CD1c-positive myeloid dendritic cell (primary cell): ENCODE results near the gene IFITM10.
"Not testable (repeated sequence)": the region's sequence is repeated elsewhere in the genome, so short reads cannot be mapped to it uniquely, and the experiment has no call there.

Experiments used
- DNase-seq: peaks from one replicate; pipeline ENCODE4 v3.0.0-alpha.2; 2016; ENCODE audit errors: extremely low spot score

IFITM10 gene

DNA sequence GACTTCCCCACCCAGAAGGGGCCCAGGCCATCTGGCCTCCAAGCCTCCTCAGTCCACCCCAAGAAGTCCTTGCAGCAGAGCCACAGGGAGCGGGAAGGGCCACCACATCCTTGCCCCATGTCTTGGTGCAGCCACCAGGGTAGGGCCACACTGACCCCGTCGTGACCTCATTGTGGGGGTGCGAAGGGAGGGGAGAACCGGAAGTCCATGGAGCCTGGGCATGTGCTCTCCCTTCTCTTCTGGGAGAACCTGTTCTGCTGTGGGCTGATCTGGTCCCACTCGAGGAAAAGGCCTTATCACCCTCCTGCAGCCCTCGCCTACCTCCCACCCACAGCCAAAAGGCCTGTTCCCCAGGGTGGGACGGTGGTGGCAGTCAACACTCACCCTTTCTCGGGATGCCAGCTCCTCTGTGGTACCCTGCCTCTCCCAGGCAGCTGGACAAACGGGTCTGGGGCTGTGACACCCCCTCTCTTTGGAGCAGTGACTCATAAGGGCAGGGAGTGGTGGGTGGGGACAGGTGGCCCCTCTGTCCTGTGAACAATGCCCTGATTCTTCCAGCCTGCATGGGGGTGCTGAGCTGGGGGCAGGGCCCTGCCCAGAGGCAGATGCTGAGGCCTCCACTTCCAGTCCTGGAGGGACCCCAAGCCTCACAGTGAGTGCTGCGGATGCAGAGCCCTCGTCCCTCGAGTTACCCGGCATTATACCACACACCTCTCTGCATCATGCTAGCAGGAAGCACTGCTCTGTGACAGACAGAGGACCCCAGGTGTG is 27.9 kb upstream of the IFITM10 start:
- peak; percentile 46 for DNase-seq

GRCh38 chr11:1777737-1778136 is 27.3 kb upstream of the IFITM10 start:
- peak; percentile 25 for DNase-seq

DNA sequence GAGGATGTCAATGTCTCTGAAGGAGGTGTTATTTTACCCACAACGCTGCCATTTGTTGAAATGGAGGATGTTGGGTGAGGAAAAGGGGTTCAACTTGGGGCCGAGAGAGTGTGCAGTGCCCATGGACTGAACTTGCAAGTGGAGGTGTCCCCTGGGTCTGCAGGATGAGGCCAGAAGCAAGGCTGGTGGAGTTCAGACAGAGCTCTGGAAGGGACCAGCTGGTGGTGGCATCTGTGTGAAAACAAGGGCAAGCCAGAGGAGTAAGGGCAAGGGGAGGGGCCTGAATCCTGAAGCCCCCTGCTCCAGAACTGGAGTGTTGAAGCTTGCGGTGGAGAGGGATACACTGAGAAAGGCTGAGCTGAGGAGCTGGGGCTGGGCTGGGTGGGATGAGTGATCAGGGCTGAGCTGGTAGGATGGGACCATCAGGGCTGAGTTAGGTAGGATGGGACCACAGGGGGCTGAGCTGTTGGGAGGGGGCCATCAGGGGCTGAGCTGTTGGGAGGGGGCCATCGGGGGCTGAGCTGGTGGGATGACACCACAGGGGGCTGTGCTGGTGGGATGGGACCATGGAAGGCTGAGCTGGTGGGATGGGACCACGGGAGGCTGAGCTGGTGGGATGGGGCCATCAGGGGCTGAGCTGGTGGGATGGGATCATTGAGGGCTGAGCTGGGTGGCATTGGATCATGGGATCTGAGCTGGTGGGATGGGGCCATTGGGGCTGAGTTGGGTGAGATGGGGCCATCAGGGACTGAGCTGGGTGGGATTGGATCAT is 26.7 kb upstream of the IFITM10 start:
- no peak for DNase-seq

- DNase-seq, result no peak
These were observed 26.0 kb upstream of the IFITM10 start for GRCh38 chr11:1776331-1776851.

DNA sequence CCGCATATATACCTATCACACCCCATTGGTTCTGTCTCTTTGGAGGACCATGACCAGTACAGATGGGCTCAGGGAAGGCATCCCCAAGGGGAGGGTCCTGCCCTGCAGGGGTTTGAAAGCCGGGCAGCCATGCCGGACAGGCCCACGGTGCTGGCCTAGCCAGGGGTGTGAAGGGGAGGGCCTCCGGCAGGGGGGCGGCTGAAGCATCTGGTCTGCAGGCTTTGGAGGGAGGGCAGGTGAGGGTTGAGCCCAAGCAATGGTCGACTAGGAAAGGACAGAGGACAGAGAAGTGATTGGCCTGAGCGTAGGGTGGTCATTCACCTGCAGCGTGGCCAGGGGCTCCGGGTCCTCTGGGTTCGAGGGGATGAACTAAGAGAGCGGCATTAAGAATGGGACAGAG is 24.5 kb upstream of the IFITM10 start:
- no peak for DNase-seq

GRCh38 chr11:1773994-1774550 is 23.7 kb upstream of the IFITM10 start:
- DNase-seq, result no peak

- DNase-seq, result no peak
These were observed 23.0 kb upstream of the IFITM10 start for GRCh38 chr11:1773131-1773993.

- peak; percentile 89 for DNase-seq
These were observed 22.1 kb upstream of the IFITM10 start for GRCh38 chr11:1772270-1773130.

- peak; percentile 89 for DNase-seq
These were observed 21.3 kb upstream of the IFITM10 start for GRCh38 chr11:1771700-1772099.

GRCh38 chr11:1771273-1771672 is 20.9 kb upstream of the IFITM10 start:
- peak; percentile 51 for DNase-seq

DNA sequence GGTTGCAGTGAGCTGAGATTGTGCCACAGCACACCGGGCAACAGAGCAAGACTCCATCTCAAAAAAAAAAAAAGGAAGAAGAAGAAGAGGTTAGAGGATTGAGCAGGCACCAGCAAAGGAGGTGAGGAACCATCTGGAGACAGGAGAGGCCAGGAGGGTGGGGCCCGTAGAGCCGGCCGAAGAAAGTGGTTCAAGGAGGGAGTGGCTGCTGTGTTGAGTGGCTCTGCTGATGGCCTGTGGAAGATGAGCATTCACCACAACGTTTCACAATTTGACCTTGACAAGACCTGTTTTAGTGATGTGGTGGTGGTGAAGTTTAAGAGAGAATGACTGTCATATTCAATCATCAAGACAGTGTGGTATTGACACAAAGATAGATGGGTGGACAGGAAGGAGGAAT is 20.1 kb upstream of the IFITM10 start:
- peak; percentile 37 for DNase-seq

DNA sequence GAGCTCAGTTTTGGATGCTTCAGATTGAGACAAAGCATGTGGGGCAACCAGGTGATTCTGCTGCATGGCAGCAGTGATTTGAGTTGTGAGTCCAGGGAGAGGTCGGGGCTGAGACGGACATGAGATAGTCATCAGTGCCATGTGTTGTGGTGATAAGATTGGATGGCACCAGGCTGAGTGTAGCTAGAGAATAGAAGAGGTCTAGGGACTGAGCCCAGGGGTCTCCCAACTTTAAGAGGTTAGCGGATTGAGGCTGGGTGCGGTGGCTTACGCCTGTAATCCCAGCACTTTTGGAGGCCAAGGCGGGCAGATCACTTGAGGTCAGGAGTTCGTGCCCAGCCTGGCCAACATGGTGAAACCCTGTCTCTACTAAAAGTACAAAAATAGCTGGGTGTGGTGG is 19.7 kb upstream of the IFITM10 start:
- DNase-seq, result no peak

- DNase-seq, result not testable (repeated sequence)
These were observed 19.0 kb upstream of the IFITM10 start for GRCh38 chr11:1769304-1769936.

DNA sequence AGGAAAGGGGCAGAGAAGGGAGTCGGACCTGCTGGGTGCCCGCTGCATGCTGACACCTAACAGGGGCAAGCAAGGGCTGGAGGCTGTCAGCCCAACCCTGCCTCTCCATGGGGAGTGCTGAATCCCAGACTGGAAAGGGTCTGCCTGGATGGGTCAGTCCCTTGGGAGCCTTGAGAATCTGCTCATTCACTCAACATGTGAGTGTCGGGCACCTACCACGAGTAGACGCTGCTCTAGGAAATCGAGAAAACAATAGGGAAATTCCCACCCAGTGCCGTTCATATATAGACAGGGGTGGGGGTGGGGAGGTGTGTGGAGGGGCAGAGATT is 17.7 kb upstream of the IFITM10 start:
- DNase-seq, result no peak

- no peak for DNase-seq
These were observed 17.2 kb upstream of the IFITM10 start for GRCh38 chr11:1767399-1768140.

GRCh38 chr11:1766719-1767398 is 16.5 kb upstream of the IFITM10 start:
- DNase-seq, result no peak

- no peak for DNase-seq
These were observed 15.7 kb upstream of the IFITM10 start for GRCh38 chr11:1765871-1766718.
